Spleen (tissue), 7 donors: ENCODE results near the gene NR3C2.

Experiments used
- CTCF ChIP-seq, 11 experiments: fragments of 200-600 bp in 7 of 11; fragments of 450-650 bp in 4 of 11; sonication (generic) in 4 of 11; IDR thresholded peaks in 8 of 11; conservative IDR thresholded peaks in 3 of 11; 1 replicate in 7 of 11; 2 replicates in 4 of 11; pipeline versions ENCODE4 v1.4.0 to v1.8.0; 2016 to 2021; ENCODE audit warnings: antibody characterized with exemption in 11 of 11, inconsistent platforms in 4 of 11, mild to moderate bottlenecking in 1 of 11
- POLR2A ChIP-seq, 3 donors: fragments of 450-650 bp; IDR thresholded peaks; one replicate each; pipeline ENCODE4 v1.5.1; 2017; ENCODE audit warnings: antibody characterized with exemption in 3 of 3, mild to moderate bottlenecking in 1 of 3
- POLR2AphosphoS5 ChIP-seq, 3 donors: sonication (generic); formaldehyde crosslinking; IDR thresholded peaks; one replicate each; pipeline ENCODE4 v1.5.1; 2017; ENCODE audit warnings: antibody characterized with exemption in 3 of 3
- donor health status: DM: no; HTN: no; CAD: no; lungs with moderate emphysema.
- donor health status: DM: no; HTN: no; CAD: no.
- donor health status: DM: no; HTN: no; CAD: no.

- TF ChIP-seq POLR2AphosphoS5 (IDR thresholded peaks at IDR 0.05), result no peak
- no peak for TF ChIP-seq CTCF (IDR thresholded peaks at IDR 0.05 in 8 of 11, conservative IDR thresholded peaks at IDR 0.05 in 3 of 11)
- no peak for TF ChIP-seq POLR2A (IDR thresholded peaks at IDR 0.05)
Observed at GRCh38 chr4:148435654-148436406, 6.4 kb downstream of the NR3C2 start.
